Prostate gland (tissue), 2 donors: ENCODE measurements around the gene MAFB.

ENCODE experiments used
- POLR2A ChIP-seq: fragments of 450-650 bp; IDR thresholded peaks from one replicate; pipeline ENCODE4 v1.6.1; 2016; ENCODE audit warnings: antibody characterized with exemption, mild to moderate bottlenecking
- TF ChIP-seq, protein P1 (sequence below), 4 experiments: fragments of 200-600 bp in 2 of 4; fragments of 450-650 bp in 2 of 4; sonication (generic) in 2 of 4; IDR thresholded peaks; 1 replicate in 3 of 4; 2 replicates in 1 of 4; pipeline ENCODE4 v1.5.1; 2016 to 2019; ENCODE audit warnings: antibody characterized with exemption in 4 of 4, mild to moderate bottlenecking in 2 of 4, moderate library complexity in 2 of 4

DNA sequence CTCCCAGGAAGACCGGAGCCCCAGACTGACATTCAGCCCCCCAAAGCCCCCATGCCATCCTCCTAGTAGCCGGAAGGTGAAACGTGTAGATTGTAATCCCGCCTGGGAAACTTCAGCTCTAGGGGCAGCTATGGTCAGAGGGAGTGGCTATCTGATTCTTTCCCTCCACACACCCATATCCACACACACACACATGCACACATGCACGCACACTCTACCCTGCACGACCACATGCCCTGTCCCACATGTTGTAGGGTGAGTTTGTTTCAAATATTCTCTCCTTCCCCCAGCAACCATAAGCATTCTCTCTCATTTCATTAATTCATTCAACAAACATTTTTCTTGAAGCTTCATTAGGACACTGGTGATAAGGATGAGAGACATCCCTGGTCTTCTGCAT lies 42.2 kb downstream of the MAFB start:
- TF ChIP-seq, protein P1, sequence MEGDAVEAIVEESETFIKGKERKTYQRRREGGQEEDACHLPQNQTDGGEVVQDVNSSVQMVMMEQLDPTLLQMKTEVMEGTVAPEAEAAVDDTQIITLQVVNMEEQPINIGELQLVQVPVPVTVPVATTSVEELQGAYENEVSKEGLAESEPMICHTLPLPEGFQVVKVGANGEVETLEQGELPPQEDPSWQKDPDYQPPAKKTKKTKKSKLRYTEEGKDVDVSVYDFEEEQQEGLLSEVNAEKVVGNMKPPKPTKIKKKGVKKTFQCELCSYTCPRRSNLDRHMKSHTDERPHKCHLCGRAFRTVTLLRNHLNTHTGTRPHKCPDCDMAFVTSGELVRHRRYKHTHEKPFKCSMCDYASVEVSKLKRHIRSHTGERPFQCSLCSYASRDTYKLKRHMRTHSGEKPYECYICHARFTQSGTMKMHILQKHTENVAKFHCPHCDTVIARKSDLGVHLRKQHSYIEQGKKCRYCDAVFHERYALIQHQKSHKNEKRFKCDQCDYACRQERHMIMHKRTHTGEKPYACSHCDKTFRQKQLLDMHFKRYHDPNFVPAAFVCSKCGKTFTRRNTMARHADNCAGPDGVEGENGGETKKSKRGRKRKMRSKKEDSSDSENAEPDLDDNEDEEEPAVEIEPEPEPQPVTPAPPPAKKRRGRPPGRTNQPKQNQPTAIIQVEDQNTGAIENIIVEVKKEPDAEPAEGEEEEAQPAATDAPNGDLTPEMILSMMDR (IDR thresholded peaks at IDR 0.05): no peak
- no peak for TF ChIP-seq POLR2A
